HAP-1 (cell line): ENCODE results near the gene OBSL1.

Experiments
- DNase-seq, 2 experiments: peaks; one replicate each; pipeline ENCODE4 v3.0.0-alpha.2; 2016 to 2020; ENCODE audit warnings: low spot score in 2 of 2
- H3K27me3 ChIP-seq: fragments of 250-450 bp; sonication (Bioruptor Pico); 2 replicates; pipeline ENCODE4 v1.5.1; 2020; ENCODE audit warnings: low read depth, mild to moderate bottlenecking, moderate library complexity
- H3K36me3 ChIP-seq: fragments of 250-450 bp; sonication (Bioruptor Pico); replicated peaks from 2 replicates; pipeline ENCODE4 v1.5.1; 2020; ENCODE audit warnings: mild to moderate bottlenecking
- H3K4me1 ChIP-seq: fragments of 250-450 bp; sonication (Bioruptor Pico); 2 replicates; pipeline ENCODE4 v1.5.1; 2020; ENCODE audit warnings: mild to moderate bottlenecking
- H3K4me3 ChIP-seq: fragments of 250-450 bp; sonication (Bioruptor Pico); 2 replicates; pipeline ENCODE4 v1.5.1; 2020; ENCODE audit warnings: mild to moderate bottlenecking, moderate library complexity
- H3K9me3 ChIP-seq: fragments of 250-450 bp; sonication (Bioruptor Pico); 2 replicates; pipeline ENCODE4 v1.5.1; 2020; ENCODE audit warnings: mild to moderate bottlenecking, moderate library complexity
- in situ Hi-C: fragments of 300-500 bp; cut with MboI; formaldehyde crosslinking; loops from 3 replicates; pipeline ENCODE4 v1.14.3; 2020; ENCODE audit warnings: low sequenced_read_pairs, inconsistent platforms, mixed read lengths

The OBSL1 gene

DNA sequence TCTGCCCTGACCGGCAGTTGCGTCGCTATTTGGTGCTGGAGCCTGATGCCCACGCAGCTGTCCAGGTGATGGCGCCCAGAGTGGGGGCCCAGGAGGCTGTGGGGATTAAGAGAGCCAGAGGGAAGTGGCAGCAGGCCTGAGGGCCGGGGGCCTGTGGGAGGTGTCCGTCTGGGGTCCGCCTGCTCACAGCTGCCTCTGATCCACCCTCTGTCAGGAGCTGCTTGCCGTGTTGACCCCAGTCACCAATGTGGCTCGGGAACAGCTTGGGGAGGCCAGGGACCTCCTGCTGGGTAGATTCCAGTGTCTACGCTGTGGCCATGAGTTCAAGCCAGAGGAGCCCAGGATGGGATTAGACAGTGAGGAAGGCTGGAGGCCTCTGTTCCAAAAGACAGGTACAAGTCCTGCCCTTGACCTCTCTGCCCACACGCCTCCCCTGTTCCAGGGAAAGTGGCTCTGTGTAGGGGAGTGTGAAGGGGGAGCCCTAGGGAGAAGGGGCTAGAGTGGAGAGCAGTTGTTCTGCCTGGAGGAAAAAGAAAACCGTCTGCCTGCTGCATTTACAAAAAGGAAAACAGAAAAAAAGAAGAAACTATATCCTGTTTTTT is 37.9 kb upstream of the OBSL1 start:
- no peak for DNase-seq
- in situ Hi-C loops, result no loop called here
- H3K4me3 ChIP-seq, result no peak overlapping the region
- no peaks in the 10 kb centered on the region for H3K27me3 ChIP-seq
- peaks cover 4% of the 10 kb centered on the region; the same call in 1 of the 2 replicates for H3K36me3 ChIP-seq
- no peaks in the 10 kb centered on the region for H3K9me3 ChIP-seq
- no peaks in the 10 kb centered on the region for H3K4me1 ChIP-seq

GRCh38 chr2:219608399-219608964 is 37.1 kb upstream of the OBSL1 start:
- Histone ChIP-seq H3K27me3 (no peaks in the 10 kb centered on the region), H3K4me3 (no peak overlapping the region), H3K4me1 (no peaks in the 10 kb centered on the region), H3K36me3 (peaks cover 4% of the 10 kb centered on the region; the same call in 1 of the 2 replicates), H3K9me3 (no peaks in the 10 kb centered on the region)
- no peak for DNase-seq
- in situ Hi-C loops, result no loop called here

GRCh38 chr2:219607931-219608330 is 36.6 kb upstream of the OBSL1 start:
- Histone ChIP-seq H3K4me1 (no peaks in the 10 kb centered on the region), H3K36me3 (peaks cover 4% of the 10 kb centered on the region; the same call in 1 of the 2 replicates), H3K9me3 (no peaks in the 10 kb centered on the region), H3K27me3 (no peaks in the 10 kb centered on the region), H3K4me3 (no peak overlapping the region)
- in situ Hi-C loops, result no loop called here
- no peak for DNase-seq

DNA sequence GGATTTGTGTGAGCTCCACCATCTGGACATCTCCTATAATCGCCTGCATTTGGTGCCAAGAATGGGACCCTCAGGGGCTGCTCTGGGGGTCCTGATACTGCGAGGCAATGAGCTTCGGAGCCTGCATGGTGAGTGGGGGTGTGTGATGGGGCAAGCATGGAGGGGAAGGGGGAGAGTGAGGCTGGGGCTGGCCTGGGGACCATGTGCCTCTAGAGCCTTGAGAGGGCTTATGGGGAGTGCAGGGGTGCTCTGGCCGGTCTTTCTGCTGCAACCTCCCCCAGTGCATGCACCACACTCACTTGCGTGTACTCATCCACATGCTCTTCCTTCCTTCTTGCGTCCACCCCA is 34.2 kb upstream of the OBSL1 start:
- H3K27me3 ChIP-seq, result no peaks in the 10 kb centered on the region
- in situ Hi-C loops, result no loop called here
- no peaks in the 10 kb centered on the region for H3K4me1 ChIP-seq
- peaks cover 4% of the 10 kb centered on the region; the same call in 1 of the 2 replicates for H3K36me3 ChIP-seq
- H3K4me3 ChIP-seq, result no peak overlapping the region
- DNase-seq, result no peak
- H3K9me3 ChIP-seq, result no peaks in the 10 kb centered on the region

- H3K27me3 ChIP-seq, result no peaks in the 10 kb centered on the region
- no peaks in the 10 kb centered on the region for H3K4me1 ChIP-seq
- no peaks in the 10 kb centered on the region for H3K9me3 ChIP-seq
- DNase-seq, result no peak
- H3K36me3 ChIP-seq, result peaks cover 4% of the 10 kb centered on the region; the same call in 1 of the 2 replicates
- no peak overlapping the region for H3K4me3 ChIP-seq
- in situ Hi-C loops, result no loop called here
Observed at GRCh38 chr2:219603771-219604170, 32.4 kb upstream of the OBSL1 start.

GRCh38 chr2:219598308-219599078 is 27.2 kb upstream of the OBSL1 start:
- no peaks in the 10 kb centered on the region for H3K27me3 ChIP-seq
- peaks cover 8% of the 10 kb centered on the region for H3K4me1 ChIP-seq
- peak overlapping the region; percentile 82 for H3K4me3 ChIP-seq
- peak; percentile 39 to 52 for DNase-seq
- H3K36me3 ChIP-seq, result no peaks in the 10 kb centered on the region
- in situ Hi-C loops, result no loop called here
- no peaks in the 10 kb centered on the region for H3K9me3 ChIP-seq

GRCh38 chr2:219597552-219598307 is 26.4 kb upstream of the OBSL1 start, which contains the start of gene STK11IP:
Gene STK11IP, plus strand, starts transcription at chr2:219597857. Its CDS starts 263 bp downstream, at chr2:219598120.
- no peaks in the 10 kb centered on the region for H3K9me3 ChIP-seq
- H3K36me3 ChIP-seq, result no peaks in the 10 kb centered on the region
- peaks cover 8% of the 10 kb centered on the region for H3K4me1 ChIP-seq
- in situ Hi-C loops, result no loop called here
- DNase-seq, result peak; percentile 95 to 98
- peak within 1 kb of the TSS; percentile 82 for H3K4me3 ChIP-seq
- no peaks in the 10 kb centered on the region for H3K27me3 ChIP-seq

GRCh38 chr2:219596954-219597551 is 25.7 kb upstream of the OBSL1 start:
- peak in 1 of 2 experiments; percentile 7 for DNase-seq
- Histone ChIP-seq H3K4me1 (peaks cover 8% of the 10 kb centered on the region), H3K27me3 (no peaks in the 10 kb centered on the region), H3K4me3 (peak overlapping the region; percentile 82), H3K36me3 (no peaks in the 10 kb centered on the region), H3K9me3 (no peaks in the 10 kb centered on the region)
- in situ Hi-C loops, result no loop called here

DNA sequence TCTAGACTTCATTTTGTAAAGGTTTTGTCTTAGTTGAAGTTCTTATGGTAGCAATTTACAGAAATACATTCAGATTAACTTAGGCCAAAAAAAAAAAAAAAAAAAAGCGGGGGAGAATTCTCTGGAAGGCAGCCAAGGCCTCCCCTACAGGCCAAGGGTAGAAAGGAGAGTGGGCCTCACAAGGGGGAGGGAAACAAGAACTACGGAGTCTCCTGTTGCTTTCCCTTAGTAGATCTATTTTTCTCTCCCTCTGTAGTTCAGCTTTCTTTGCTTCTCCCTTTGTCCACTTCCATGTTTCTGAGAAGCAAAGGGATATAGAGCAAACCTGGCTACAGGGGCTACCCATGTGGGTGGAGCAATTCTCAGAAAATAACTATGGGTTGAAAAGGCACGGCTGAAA is 23.9 kb upstream of the OBSL1 start:
- no peaks in the 10 kb centered on the region for H3K36me3 ChIP-seq
- H3K9me3 ChIP-seq, result no peaks in the 10 kb centered on the region
- H3K27me3 ChIP-seq, result no peaks in the 10 kb centered on the region
- H3K4me3 ChIP-seq, result no peak overlapping the region
- peak in 1 of 2 experiments; percentile 40 for DNase-seq
- peaks cover 8% of the 10 kb centered on the region for H3K4me1 ChIP-seq
- in situ Hi-C loops, result no loop called here

DNA sequence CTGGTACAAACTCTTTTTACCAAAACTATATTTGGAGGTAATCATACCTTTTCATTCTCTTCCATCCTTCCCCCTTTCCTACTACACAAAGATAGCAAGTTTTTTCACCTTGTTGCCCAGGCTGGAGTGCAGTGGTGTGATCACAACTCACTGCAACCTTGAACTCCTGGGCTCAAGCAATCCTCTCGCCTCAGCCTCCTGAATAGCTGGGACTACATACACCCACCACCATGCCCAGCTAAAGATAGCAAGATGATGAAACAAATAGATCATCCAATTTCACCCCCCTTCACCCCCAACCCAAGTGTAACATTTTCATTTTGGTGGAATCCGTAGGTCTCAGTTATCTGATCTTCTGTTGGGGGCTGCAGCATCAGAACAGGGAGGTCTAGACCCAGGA is 21.8 kb upstream of the OBSL1 start:
- no peaks in the 10 kb centered on the region for H3K9me3 ChIP-seq
- DNase-seq, result no peak
- in situ Hi-C loops, result no loop called here
- peaks cover 8% of the 10 kb centered on the region for H3K4me1 ChIP-seq
- H3K36me3 ChIP-seq, result no peaks in the 10 kb centered on the region
- no peaks in the 10 kb centered on the region for H3K27me3 ChIP-seq
- no peak overlapping the region for H3K4me3 ChIP-seq

GRCh38 chr2:219592736-219593135 is 21.4 kb upstream of the OBSL1 start:
- Histone ChIP-seq H3K4me3 (no peak overlapping the region), H3K27me3 (no peaks in the 10 kb centered on the region), H3K36me3 (no peaks in the 10 kb centered on the region), H3K4me1 (peaks cover 8% of the 10 kb centered on the region), H3K9me3 (no peaks in the 10 kb centered on the region)
- no peak for DNase-seq
- in situ Hi-C loops, result no loop called here

GRCh38 chr2:219591091-219591490 is 19.8 kb upstream of the OBSL1 start:
- H3K4me3 ChIP-seq, result no peak overlapping the region
- H3K27me3 ChIP-seq, result no peaks in the 10 kb centered on the region
- no peak for DNase-seq
- no peaks in the 10 kb centered on the region for H3K36me3 ChIP-seq
- H3K4me1 ChIP-seq, result peaks cover 8% of the 10 kb centered on the region
- in situ Hi-C loops, result no loop called here
- no peaks in the 10 kb centered on the region for H3K9me3 ChIP-seq

DNA sequence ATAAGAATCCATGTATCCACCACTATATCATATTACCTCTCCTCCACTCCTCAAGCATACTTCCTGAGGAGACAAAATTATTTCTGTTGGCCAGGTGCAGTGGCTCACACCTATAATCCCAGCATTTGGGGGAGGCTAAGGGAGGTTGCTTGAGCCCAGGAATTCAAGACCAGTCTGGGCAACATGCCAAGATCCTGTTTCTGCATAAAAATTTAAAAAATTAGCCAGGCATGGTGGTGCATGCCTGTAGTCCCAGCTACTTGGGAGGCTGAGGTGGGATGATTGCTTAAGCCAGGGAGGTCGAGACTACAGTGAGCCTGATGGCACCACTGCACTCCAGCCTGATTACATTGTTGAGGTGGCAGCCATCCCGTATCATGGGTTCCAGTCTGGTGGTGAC is 10.0 kb upstream of the OBSL1 start:
- Histone ChIP-seq H3K27me3 (peaks cover 4% of the 10 kb centered on the region; the same call in 1 of the 2 replicates), H3K4me1 (0 out of 2 replicates have a peak, but pooled peaks cover 2% of the 10 kb centered on the region), H3K9me3 (no peaks in the 10 kb centered on the region; the same call in 1 of the 2 replicates), H3K36me3 (no peaks in the 10 kb centered on the region), H3K4me3 (no peak overlapping the region)
- in situ Hi-C loops, result no loop called here
- no peak for DNase-seq
